HCT116 (cell line): ENCODE measurements around the gene NXN. TPM values are rescaled to one million over a fixed set of nuclear protein-coding genes. Genes with fewer than 3 reads are reported as not detected.

Experiments used
- ATAC-seq: fragments of 200-7000 bp; cut with Tn5 transposase; 2 replicates; pipeline ENCODE4 v1.9.1; 2020; ENCODE audit warnings: mild to moderate bottlenecking, moderate library complexity
- BruUV-seq: library from RNA; stranded (reverse); fragments of 400-500 nt; replicated peaks from 2 replicates; lab custom pipeline; 2021; lab: Mats Ljungman, UMichigan
- CTCF ChIA-PET: fragments of 300-600 bp; sonication (Branson Sonifier 250); formaldehyde crosslinking; loops from one replicate; lab custom pipeline; 2021; ENCODE audit warnings: antibody characterized with exemption; lab: Charles Lee
- POLR2A ChIA-PET: fragments of 300-600, 350-600 bp; sonication (Branson Sonifier 250); formaldehyde crosslinking; loops from one replicate; lab custom pipeline; 2021; ENCODE audit warnings: antibody characterized with exemption; lab: Charles Lee
- RAD21 ChIA-PET, 2 experiments: fragments of 300-600 bp; sonication (Branson Sonifier 250); formaldehyde crosslinking; loops; one replicate each; lab custom pipeline; 2023; ENCODE audit warnings: low total read pairs in 2 of 2; ENCODE audit not compliant: uncharacterized antibody in 2 of 2, unreplicated experiment in 2 of 2, low non-redundant PET in 1 of 2; lab: Charles Lee
- DNase-seq: peaks from one replicate; pipeline ENCODE4 v3.0.0-alpha.2; 2010; ENCODE audit warnings: low read depth, low spot score
- H2AFZ ChIP-seq: fragments of 200-600 bp; shearing (Covaris generic), sonication (generic); 2 replicates; pipeline ENCODE4 v1.6.1; 2017; ENCODE audit warnings: low read depth, mixed run types, mixed read lengths, antibody characterized with exemption, low read length; ENCODE audit not compliant: poor library complexity, severe bottlenecking
- H3K27ac ChIP-seq: 2 replicates; pipeline ENCODE4 v1.5.1; 2012; ENCODE audit warnings: low read depth, low read length
- H3K27me3 ChIP-seq: fragments of 200-600 bp; sonication (generic); 2 replicates; pipeline ENCODE4 v1.6.1; 2016; ENCODE audit warnings: mixed run types, low read length, mixed read lengths; ENCODE audit not compliant: insufficient read depth
- H3K36me3 ChIP-seq, 2 experiments: fragments of 200-500 bp in 1 of 2; fragments of 200-600 bp in 1 of 2; sonication (Bioruptor generic) in 1 of 2; sonication (generic) in 1 of 2; 2 replicates each; pipeline versions ENCODE4 v1.5.1 to v1.6.1; 2014 to 2016; ENCODE audit warnings: low read length in 2 of 2, inconsistent platforms in 1 of 2, mixed read lengths in 1 of 2, mixed run types in 1 of 2; ENCODE audit not compliant: insufficient read depth in 2 of 2, control insufficient read depth in 1 of 2
- H3K4me1 ChIP-seq, 2 experiments: fragments of 200-600 bp in 1 of 2; sonication (generic) in 1 of 2; 2 replicates each; pipeline versions ENCODE4 v1.5.1 to v1.6.1; 2012 to 2017; ENCODE audit warnings: low read length in 2 of 2, inconsistent platforms in 1 of 2, mild to moderate bottlenecking in 1 of 2, mixed read lengths in 1 of 2, mixed run types in 1 of 2, moderate library complexity in 1 of 2; ENCODE audit not compliant: insufficient read depth in 2 of 2, control insufficient read depth in 1 of 2
- H3K4me2 ChIP-seq: fragments of 200-600 bp; sonication (generic); 2 replicates; pipeline ENCODE4 v1.6.1; 2017; ENCODE audit warnings: mixed run types, low read length, mixed read lengths
- H3K4me3 ChIP-seq, 2 experiments: fragments of 200-600 bp in 1 of 2; sonication (generic) in 1 of 2; replicated peaks in 1 of 2; 2 replicates each; pipeline ENCODE4 v1.5.1; 2011 to 2016; ENCODE audit warnings: low read length in 2 of 2, control low read depth in 1 of 2, low read depth in 1 of 2, mild to moderate bottlenecking in 1 of 2, mixed read lengths in 1 of 2, mixed run types in 1 of 2
- H3K79me2 ChIP-seq: fragments of 200-600 bp; sonication (generic); 2 replicates; pipeline ENCODE4 v1.6.1; 2017; ENCODE audit warnings: mild to moderate bottlenecking, mixed run types, low read length, moderate library complexity, mixed read lengths; ENCODE audit not compliant: insufficient read depth
- H3K9ac ChIP-seq: fragments of 200-600 bp; sonication (generic); 2 replicates; pipeline ENCODE4 v1.6.1; 2016; ENCODE audit warnings: low read length, mixed read lengths
- H3K9me2 ChIP-seq: fragments of 200-600 bp; sonication (generic), shearing (Covaris generic); 2 replicates; pipeline ENCODE4 v1.6.1; 2017; ENCODE audit warnings: mixed run types, mild to moderate bottlenecking, moderate library complexity; ENCODE audit not compliant: insufficient read depth
- H3K9me3 ChIP-seq, 2 experiments: fragments of 200-500 bp in 1 of 2; fragments of 200-600 bp in 1 of 2; sonication (Bioruptor generic) in 1 of 2; sonication (generic) in 1 of 2; 2 replicates each; pipeline ENCODE4 v1.6.1; 2014 to 2017; ENCODE audit warnings: low read length in 2 of 2, mixed read lengths in 2 of 2, inconsistent platforms in 1 of 2, low read depth in 1 of 2, mild to moderate bottlenecking in 1 of 2, mixed run types in 1 of 2, moderate library complexity in 1 of 2; ENCODE audit not compliant: control insufficient read depth in 1 of 2, insufficient read depth in 1 of 2
- H4K20me1 ChIP-seq: fragments of 200-600 bp; sonication (generic), shearing (Covaris generic); 2 replicates; pipeline ENCODE4 v1.6.1; 2017; ENCODE audit warnings: mixed run types, mild to moderate bottlenecking, moderate library complexity; ENCODE audit not compliant: insufficient read depth
- EZH2 ChIP-seq: fragments of 200-600 bp; sonication (generic); IDR thresholded peaks from 2 replicates; pipeline ENCODE4 v1.6.1; 2017; ENCODE audit warnings: antibody characterized with exemption, mixed run types
- MAX ChIP-seq: IDR thresholded peaks from 2 replicates; pipeline ENCODE4 v1.6.1; 2012
- POLR2A ChIP-seq: IDR thresholded peaks from 2 replicates; pipeline ENCODE4 v1.7.0; 2011; ENCODE audit warnings: borderline replicate concordance; ENCODE audit not compliant: insufficient read depth, insufficient read length; ENCODE audit errors: extremely low read depth
- POLR2AphosphoS5 ChIP-seq: IDR thresholded peaks from 2 replicates; pipeline ENCODE4 v1.6.1; 2011; ENCODE audit warnings: mild to moderate bottlenecking, low read depth, low read length, moderate library complexity
- SIN3A ChIP-seq: IDR thresholded peaks from 2 replicates; pipeline ENCODE4 v1.6.1; 2012; ENCODE audit warnings: low read depth
- intact Hi-C: fragments of 100-400 bp; cut with micrococcal nuclease; formaldehyde crosslinking; loops from 2 replicates; pipeline ENCODE4 v1.10.0; 2022
- total RNA-seq: library from RNA; stranded (reverse); gene quantifications from one replicate; pipeline ENCODE4 v1.2.1, GENCODE V29; 2021; ENCODE audit not compliant: unreplicated experiment
- TF ChIP-seq, protein P1 (sequence below): IDR thresholded peaks from 2 replicates; pipeline ENCODE4 v1.6.1; 2012; ENCODE audit warnings: low read depth

NXN gene
- total RNA-seq, 1 experiment from 2014 or later = 83.7 TPM

DNA sequence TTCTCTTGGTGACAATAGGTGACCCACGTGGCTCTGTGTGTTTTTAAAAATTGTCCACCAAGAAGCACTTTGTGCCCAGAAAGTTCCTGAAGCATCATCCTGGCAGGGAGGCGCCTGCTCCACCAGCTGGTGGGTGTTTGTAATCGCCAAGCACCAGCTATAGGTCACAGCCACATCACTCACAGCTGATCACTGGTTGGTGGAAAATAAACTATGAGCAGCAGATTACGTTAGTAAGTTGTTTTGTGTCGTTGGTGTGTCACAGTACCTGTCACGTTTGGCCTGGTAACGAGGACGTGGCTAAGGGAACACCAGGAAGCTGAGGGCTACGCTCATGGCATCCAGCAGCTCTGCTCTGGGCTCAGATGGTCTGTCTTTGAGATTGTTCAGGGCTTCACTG is 187.3 kb downstream of the NXN start:
- H3K9me2 ChIP-seq = no peaks in the 10 kb centered on the region
- peaks cover 8 to 31% of the 10 kb centered on the region in 2 experiments; a peak in 3 of 4 replicates for H3K36me3 ChIP-seq
- intact Hi-C loops = no loop called here
- TF ChIP-seq, protein P1, sequence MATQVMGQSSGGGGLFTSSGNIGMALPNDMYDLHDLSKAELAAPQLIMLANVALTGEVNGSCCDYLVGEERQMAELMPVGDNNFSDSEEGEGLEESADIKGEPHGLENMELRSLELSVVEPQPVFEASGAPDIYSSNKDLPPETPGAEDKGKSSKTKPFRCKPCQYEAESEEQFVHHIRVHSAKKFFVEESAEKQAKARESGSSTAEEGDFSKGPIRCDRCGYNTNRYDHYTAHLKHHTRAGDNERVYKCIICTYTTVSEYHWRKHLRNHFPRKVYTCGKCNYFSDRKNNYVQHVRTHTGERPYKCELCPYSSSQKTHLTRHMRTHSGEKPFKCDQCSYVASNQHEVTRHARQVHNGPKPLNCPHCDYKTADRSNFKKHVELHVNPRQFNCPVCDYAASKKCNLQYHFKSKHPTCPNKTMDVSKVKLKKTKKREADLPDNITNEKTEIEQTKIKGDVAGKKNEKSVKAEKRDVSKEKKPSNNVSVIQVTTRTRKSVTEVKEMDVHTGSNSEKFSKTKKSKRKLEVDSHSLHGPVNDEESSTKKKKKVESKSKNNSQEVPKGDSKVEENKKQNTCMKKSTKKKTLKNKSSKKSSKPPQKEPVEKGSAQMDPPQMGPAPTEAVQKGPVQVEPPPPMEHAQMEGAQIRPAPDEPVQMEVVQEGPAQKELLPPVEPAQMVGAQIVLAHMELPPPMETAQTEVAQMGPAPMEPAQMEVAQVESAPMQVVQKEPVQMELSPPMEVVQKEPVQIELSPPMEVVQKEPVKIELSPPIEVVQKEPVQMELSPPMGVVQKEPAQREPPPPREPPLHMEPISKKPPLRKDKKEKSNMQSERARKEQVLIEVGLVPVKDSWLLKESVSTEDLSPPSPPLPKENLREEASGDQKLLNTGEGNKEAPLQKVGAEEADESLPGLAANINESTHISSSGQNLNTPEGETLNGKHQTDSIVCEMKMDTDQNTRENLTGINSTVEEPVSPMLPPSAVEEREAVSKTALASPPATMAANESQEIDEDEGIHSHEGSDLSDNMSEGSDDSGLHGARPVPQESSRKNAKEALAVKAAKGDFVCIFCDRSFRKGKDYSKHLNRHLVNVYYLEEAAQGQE = no peak
- no peak for TF ChIP-seq MAX
- no peak for TF ChIP-seq EZH2
- TF ChIP-seq POLR2A = no peak
- peak; percentile 19; the same call in 1 of the 2 replicates for TF ChIP-seq POLR2AphosphoS5
- TF ChIP-seq SIN3A = no peak
- peaks cover 0 to 11% of the 10 kb centered on the region in 2 experiments; a peak in 2 of 4 replicates for H3K4me1 ChIP-seq
- BruUV-seq = no TSS peak
- no peaks in the 10 kb centered on the region for H4K20me1 ChIP-seq
- H3K79me2 ChIP-seq = peaks cover 24% of the 10 kb centered on the region
- RAD21 ChIA-PET = interaction anchor here in 1 of 2 experiments (0.9 kb wide), 1 partner anchor 189 kb away, joined by 6 read pairs; no protein-coding TSS in a partner anchor
- POLR2A ChIA-PET = interaction anchor here (1.1 kb wide), 1 partner anchor 189 kb away, joined by 3 read pairs; no protein-coding TSS in a partner anchor
- CTCF ChIA-PET = interaction anchor here (2.1 to 2.5 kb wide), 2 partner anchors 189 to 204 kb away, joined by 7 to 20 read pairs; partner anchors contain the start of gene TIMM22
- H3K27me3 ChIP-seq = no peaks in the 10 kb centered on the region
- H3K4me3 ChIP-seq = no peak overlapping the region
- ATAC-seq = no peak
- H3K9ac ChIP-seq = no peak overlapping the region
- no peak overlapping the region for H2AFZ ChIP-seq
- H3K27ac ChIP-seq = no peak overlapping the region
- no peak overlapping the region for H3K4me2 ChIP-seq
- no peak for DNase-seq
- H3K9me3 ChIP-seq = no peaks in the 10 kb centered on the region
